HepG2 (cell line): Measurements from ENCODE around the gene FOSB. TPM values are rescaled to one million over a fixed set of nuclear protein-coding genes. Genes with fewer than 3 reads are reported as not detected.

ENCODE experiments used
- ATAC-seq: fragments of 200-7000 bp; cut with Tn5 transposase; 3 replicates; pipeline ENCODE4 v1.9.1; 2020; ENCODE audit warnings: mild to moderate bottlenecking, moderate library complexity
- BruUV-seq: library from RNA; stranded (reverse); fragments of 400-500 nt; replicated peaks from 2 replicates; lab custom pipeline; 2021; lab: Mats Ljungman, UMichigan
- CTCF ChIA-PET: fragments of 300-600 bp; formaldehyde crosslinking; extraction: SDS; loops from one replicate; lab custom pipeline; 2021; ENCODE audit warnings: low total read pairs, inconsistent platforms, low intra/inter-chr PET ratio; lab: Yijun Ruan, JAX
- POLR2A ChIA-PET: fragments of 350-600 bp; sonication (Branson Sonifier 250); formaldehyde crosslinking; loops from one replicate; lab custom pipeline; 2020; ENCODE audit warnings: antibody characterized with exemption, inconsistent platforms; lab: Yijun Ruan, JAX
- DNase-seq: peaks from one replicate; pipeline ENCODE4 v3.0.0-alpha.2; 2015; ENCODE audit warnings: low spot score
- FAIRE-seq: peaks from 3 replicates; lab custom pipeline; 2011; peaks lifted over from hg19 to GRCh38; lab: Jason Lieb, UNC
- H2AFZ ChIP-seq: one replicate; pipeline ENCODE4 v1.6.1; 2011; ENCODE audit warnings: low read length, inconsistent platforms
- H3K27ac ChIP-seq: fragments of 300-600 bp; 3 replicates; pipeline ENCODE4 v1.8.0; 2011; ENCODE audit warnings: mixed run types, mild to moderate bottlenecking, mixed read lengths, low read length, inconsistent platforms; ENCODE audit not compliant: insufficient read depth; ENCODE audit errors: extremely low read length
- H3K27me3 ChIP-seq, 2 experiments: fragments of 200-600 bp in 1 of 2; 2 replicates in 1 of 2; 3 replicates in 1 of 2; pipeline versions ENCODE4 v1.6.0 to v1.8.0; 2011; ENCODE audit warnings: low read length in 2 of 2, mild to moderate bottlenecking in 2 of 2, moderate library complexity in 2 of 2, inconsistent platforms in 1 of 2; ENCODE audit not compliant: insufficient read depth in 2 of 2, control insufficient read depth in 1 of 2
- H3K36me3 ChIP-seq, 2 experiments: fragments of 200-600 bp in 1 of 2; replicated peaks in 1 of 2; 2 replicates in 1 of 2; 3 replicates in 1 of 2; pipeline versions ENCODE4 v1.5.1 to v1.8.0; 2011; ENCODE audit warnings: low read length in 2 of 2, inconsistent platforms in 1 of 2; ENCODE audit not compliant: insufficient read depth in 2 of 2, control insufficient read depth in 1 of 2
- H3K4me1 ChIP-seq: 2 replicates; pipeline ENCODE4 v1.5.1; 2012; ENCODE audit warnings: low read length, inconsistent platforms; ENCODE audit not compliant: insufficient read depth
- H3K4me2 ChIP-seq: 2 replicates; pipeline ENCODE4 v1.6.0; 2011; ENCODE audit warnings: low read depth, low read length, inconsistent platforms
- H3K4me3 ChIP-seq, 3 experiments: fragments of 200-600 bp in 1 of 3; sonication (generic), shearing (Covaris generic) in 1 of 3; replicated peaks in 1 of 3; 2 replicates each; pipeline ENCODE4 v1.5.1; 2011 to 2016; ENCODE audit warnings: low read length in 3 of 3, inconsistent platforms in 2 of 3, low read depth in 2 of 3, mild to moderate bottlenecking in 2 of 3, control low read depth in 1 of 3, mixed read lengths in 1 of 3; ENCODE audit not compliant: insufficient read depth in 1 of 3
- H3K79me2 ChIP-seq: one replicate; pipeline ENCODE4 v1.6.1; 2011; ENCODE audit warnings: low read length, inconsistent platforms; ENCODE audit not compliant: insufficient read depth
- H3K9ac ChIP-seq: 2 replicates; pipeline ENCODE4 v1.6.0; 2011; ENCODE audit warnings: mild to moderate bottlenecking, low read depth, low read length, inconsistent platforms; ENCODE audit not compliant: insufficient read depth
- H3K9me3 ChIP-seq: 2 replicates; pipeline ENCODE4 v1.5.1; 2012; ENCODE audit warnings: mild to moderate bottlenecking, low read length
- H4K20me1 ChIP-seq: 2 replicates; pipeline ENCODE4 v1.6.0; 2011; ENCODE audit warnings: inconsistent platforms, mild to moderate bottlenecking, low read length, moderate library complexity; ENCODE audit not compliant: insufficient read depth
- NFKBIZ ChIP-seq: IDR thresholded peaks from 2 replicates; pipeline ENCODE4 v1.6.1; 2018; ENCODE audit warnings: missing genetic modification reagents, missing compliant biosample characterization
- NR1H2 ChIP-seq: sonication (generic); formaldehyde crosslinking; IDR thresholded peaks from 2 replicates; pipeline ENCODE4 v1.8.1; 2022; ENCODE audit warnings: low read depth, missing genetic modification reagents, borderline replicate concordance
- ONECUT2 ChIP-seq: sonication (generic); formaldehyde crosslinking; IDR thresholded peaks from 2 replicates; pipeline ENCODE4 v1.4.0; 2020; ENCODE audit warnings: missing genetic modification reagents
- SOX13 ChIP-seq, 3 experiments: fragments of 450-650 bp in 1 of 3; sonication (generic) in 1 of 3; formaldehyde crosslinking in 1 of 3; IDR thresholded peaks in 2 of 3; conservative IDR thresholded peaks in 1 of 3; 2 replicates each; pipeline versions ENCODE4 v1.5.0 to v1.6.1; 2016 to 2020; ENCODE audit warnings: antibody characterized with exemption in 1 of 3, mild to moderate bottlenecking in 1 of 3, missing compliant biosample characterization in 1 of 3, missing genetic modification reagents in 1 of 3, moderate library complexity in 1 of 3
- SP4 ChIP-seq: sonication (generic); formaldehyde crosslinking; IDR thresholded peaks from 2 replicates; pipeline ENCODE4 v1.8.1; 2023; ENCODE audit warnings: mild to moderate bottlenecking, missing genetic modification reagents
- ZMYM4 ChIP-seq: sonication (generic); formaldehyde crosslinking; IDR thresholded peaks from 2 replicates; pipeline ENCODE4 v1.8.1; 2023; ENCODE audit warnings: mild to moderate bottlenecking, missing genetic modification reagents
- ZNF672 ChIP-seq: sonication (generic); formaldehyde crosslinking; IDR thresholded peaks from 2 replicates; pipeline ENCODE4 v1.8.1; 2022; ENCODE audit warnings: missing genetic modification reagents
- ZNF761 ChIP-seq: sonication (generic); formaldehyde crosslinking; conservative IDR thresholded peaks from 2 replicates; pipeline ENCODE4 v1.4.0; 2020; ENCODE audit warnings: mild to moderate bottlenecking, missing genetic modification reagents
- WGBS: methylation state at CpG from one replicate; pipeline ENCODE4 v1.1.6; 2017; ENCODE audit warnings: low lambda C conversion rate; 5-methylcytosine and 5-hydroxymethylcytosine counted together
- in situ Hi-C: cut with HindIII; loops from 2 replicates; pipeline ENCODE4 v1.10.0; 2017; ENCODE audit warnings: low pct_unique_long_range_greater_than_20kb; ENCODE audit not compliant: extremely low pct_ligation_motif_present
- intact Hi-C: fragments of 100-400 bp; cut with micrococcal nuclease; formaldehyde crosslinking; loops from one replicate; pipeline ENCODE4 v1.10.0; 2022; ENCODE audit not compliant: unreplicated experiment
- polyA plus RNA-seq, 8 experiments: library from polyadenylated mRNA; depleted of rRNA in 3 of 8; stranded (reverse) in 7 of 8; unstranded in 1 of 8; fragments of >200 nt; fragmentation: Illumina TruSeq in 4 of 8; extraction: Trizol in 4 of 8; gene quantifications; 2 replicates each; pipeline versions ENCODE4 v1.2.1 to v1.2.3, GENCODE V29; 2011 to 2016; ENCODE audit warnings: low read depth in 4 of 8, missing spikeins in 1 of 8, mixed read lengths in 1 of 8; ENCODE audit not compliant: insufficient read depth in 1 of 8
- total RNA-seq, 5 experiments: library from RNA; depleted of rRNA; stranded (reverse); fragments of >200 nt; fragmentation: Illumina TruSeq; extraction: Trizol; gene quantifications; 2 replicates each; pipeline ENCODE4 v1.2.3, GENCODE V29; 2016; ENCODE audit warnings: low read depth in 1 of 5
- TF ChIP-seq, protein P1 (sequence below): sonication (generic); formaldehyde crosslinking; IDR thresholded peaks from 2 replicates; pipeline ENCODE4 v1.5.1; 2020; ENCODE audit warnings: mild to moderate bottlenecking, missing genetic modification reagents, moderate library complexity
- TF ChIP-seq, protein P2 (sequence below): sonication (generic); formaldehyde crosslinking; IDR thresholded peaks from 2 replicates; pipeline ENCODE4 v1.5.1; 2020; ENCODE audit warnings: mild to moderate bottlenecking, missing genetic modification reagents, moderate library complexity
- TF ChIP-seq, protein P3 (sequence below): sonication (generic); formaldehyde crosslinking; IDR thresholded peaks from 2 replicates; pipeline ENCODE4 v1.4.0; 2020; ENCODE audit warnings: low read depth, mild to moderate bottlenecking, missing genetic modification reagents

Gene FOSB
- total and polyA plus RNA-seq, 2 of the 13 experiments (the other 11 are each of a cell fraction or from before 2014, with no cell fraction given) = 2.8 to 6.0 TPM

DNA sequence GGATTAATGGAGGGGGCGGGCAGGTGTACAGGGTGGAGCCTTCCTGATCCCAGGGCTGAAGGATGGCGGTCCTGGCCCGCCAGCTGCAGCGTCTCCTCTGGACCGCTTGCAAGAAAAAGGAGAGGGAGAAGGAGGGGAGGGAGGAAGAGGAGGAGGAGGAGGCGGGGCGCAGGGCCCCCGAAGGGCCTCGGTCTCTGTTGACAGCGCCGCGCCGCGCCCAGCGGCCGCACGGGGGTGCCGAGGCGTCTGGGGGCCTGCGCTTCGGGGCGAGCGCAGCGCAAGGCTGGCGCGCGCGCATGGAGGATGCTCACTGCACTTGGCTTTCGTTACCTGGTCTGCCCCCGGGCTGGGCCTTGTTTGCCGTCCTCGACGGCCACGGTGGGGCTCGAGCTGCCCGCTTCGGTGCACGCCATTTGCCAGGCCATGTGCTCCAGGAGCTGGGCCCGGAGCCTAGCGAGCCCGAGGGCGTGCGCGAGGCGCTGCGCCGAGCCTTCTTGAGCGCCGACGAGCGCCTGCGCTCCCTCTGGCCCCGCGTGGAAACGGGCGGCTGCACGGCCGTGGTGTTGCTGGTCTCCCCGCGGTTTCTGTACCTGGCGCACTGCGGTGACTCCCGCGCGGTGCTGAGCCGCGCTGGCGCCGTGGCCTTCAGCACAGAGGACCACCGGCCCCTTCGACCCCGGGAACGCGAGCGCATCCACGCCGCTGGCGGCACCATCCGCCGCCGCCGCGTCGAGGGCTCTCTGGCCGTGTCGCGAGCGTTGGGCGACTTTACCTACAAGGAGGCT, 30.8 kb downstream of the FOSB start, which contains the start of gene PPM1N (continued):
- TF ChIP-seq, protein P1, sequence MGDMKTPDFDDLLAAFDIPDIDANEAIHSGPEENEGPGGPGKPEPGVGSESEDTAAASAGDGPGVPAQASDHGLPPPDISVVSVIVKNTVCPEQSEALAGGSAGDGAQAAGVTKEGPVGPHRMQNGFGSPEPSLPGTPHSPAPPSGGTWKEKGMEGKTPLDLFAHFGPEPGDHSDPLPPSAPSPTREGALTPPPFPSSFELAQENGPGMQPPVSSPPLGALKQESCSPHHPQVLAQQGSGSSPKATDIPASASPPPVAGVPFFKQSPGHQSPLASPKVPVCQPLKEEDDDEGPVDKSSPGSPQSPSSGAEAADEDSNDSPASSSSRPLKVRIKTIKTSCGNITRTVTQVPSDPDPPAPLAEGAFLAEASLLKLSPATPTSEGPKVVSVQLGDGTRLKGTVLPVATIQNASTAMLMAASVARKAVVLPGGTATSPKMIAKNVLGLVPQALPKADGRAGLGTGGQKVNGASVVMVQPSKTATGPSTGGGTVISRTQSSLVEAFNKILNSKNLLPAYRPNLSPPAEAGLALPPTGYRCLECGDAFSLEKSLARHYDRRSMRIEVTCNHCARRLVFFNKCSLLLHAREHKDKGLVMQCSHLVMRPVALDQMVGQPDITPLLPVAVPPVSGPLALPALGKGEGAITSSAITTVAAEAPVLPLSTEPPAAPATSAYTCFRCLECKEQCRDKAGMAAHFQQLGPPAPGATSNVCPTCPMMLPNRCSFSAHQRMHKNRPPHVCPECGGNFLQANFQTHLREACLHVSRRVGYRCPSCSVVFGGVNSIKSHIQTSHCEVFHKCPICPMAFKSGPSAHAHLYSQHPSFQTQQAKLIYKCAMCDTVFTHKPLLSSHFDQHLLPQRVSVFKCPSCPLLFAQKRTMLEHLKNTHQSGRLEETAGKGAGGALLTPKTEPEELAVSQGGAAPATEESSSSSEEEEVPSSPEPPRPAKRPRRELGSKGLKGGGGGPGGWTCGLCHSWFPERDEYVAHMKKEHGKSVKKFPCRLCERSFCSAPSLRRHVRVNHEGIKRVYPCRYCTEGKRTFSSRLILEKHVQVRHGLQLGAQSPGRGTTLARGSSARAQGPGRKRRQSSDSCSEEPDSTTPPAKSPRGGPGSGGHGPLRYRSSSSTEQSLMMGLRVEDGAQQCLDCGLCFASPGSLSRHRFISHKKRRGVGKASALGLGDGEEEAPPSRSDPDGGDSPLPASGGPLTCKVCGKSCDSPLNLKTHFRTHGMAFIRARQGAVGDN (CRISPR knock-in tag) = peak; percentile 35; the same call in 1 of the 2 replicates

DNA sequence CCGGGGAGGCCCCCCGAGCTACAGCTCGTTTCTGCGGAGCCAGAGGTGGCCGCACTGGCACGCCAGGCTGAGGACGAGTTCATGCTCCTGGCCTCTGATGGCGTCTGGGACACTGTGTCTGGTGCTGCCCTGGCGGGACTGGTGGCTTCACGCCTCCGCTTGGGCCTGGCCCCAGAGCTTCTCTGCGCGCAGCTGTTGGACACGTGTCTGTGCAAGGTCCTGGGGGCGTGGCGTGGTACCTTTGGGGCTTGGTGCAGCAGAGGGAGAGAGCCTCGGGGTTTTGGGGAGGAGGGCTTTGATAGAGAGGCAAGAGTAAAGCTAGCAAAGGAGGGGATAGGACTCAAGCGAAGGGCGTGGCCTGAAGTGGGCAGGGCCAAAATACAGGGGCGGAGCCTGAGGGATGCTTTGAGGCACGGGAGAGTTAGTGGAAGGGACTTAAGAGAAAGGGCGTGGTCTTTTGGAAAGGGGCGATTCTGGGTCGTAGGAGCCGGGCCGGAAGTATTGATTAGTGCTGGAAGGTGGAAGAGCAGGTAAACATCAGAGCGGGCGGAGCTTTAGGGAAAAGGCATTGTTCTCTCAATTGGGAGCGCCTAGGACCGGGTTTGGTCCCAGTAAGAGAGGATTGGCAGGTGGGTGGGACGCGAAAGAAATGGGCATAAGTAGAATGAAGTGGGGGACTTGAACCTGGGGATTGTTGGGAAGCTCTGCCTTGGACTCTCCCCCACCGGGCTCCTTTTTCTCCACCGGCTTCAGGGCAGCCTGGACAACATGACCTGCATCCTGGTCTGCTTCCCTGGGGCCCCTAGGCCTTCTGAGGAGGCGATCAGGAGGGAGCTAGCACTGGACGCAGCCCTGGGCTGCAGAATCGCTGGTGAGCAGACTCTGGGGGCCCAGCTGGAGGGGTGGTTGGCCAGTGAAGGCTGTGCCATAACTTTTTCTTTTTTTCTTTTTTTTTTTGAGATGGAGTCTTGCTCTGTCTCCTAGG, 31.7 kb downstream of the FOSB start:
- no peaks in the 10 kb centered on the region for H3K36me3 ChIP-seq
- no peak overlapping the region for H3K4me3 ChIP-seq
- peaks cover 44% of the 10 kb centered on the region for H3K4me1 ChIP-seq
- 39% methylated on average over 37 of the region's 37 CpGs for WGBS
- no peak overlapping the region for H3K27ac ChIP-seq
- no peaks in the 10 kb centered on the region for H3K9me3 ChIP-seq
- no peaks in the 10 kb centered on the region for H4K20me1 ChIP-seq
- H2AFZ ChIP-seq = no peak overlapping the region
- DNase-seq (no peak), FAIRE-seq (no peak), ATAC-seq (peak; percentile 33)
- ChIA-PET CTCF (no interaction called here), POLR2A (interaction anchor here (0.6 to 1.2 kb wide), 3 partner anchors 9 to 84 kb away, joined by 3 to 4 read pairs (median 3); partner anchors contain the start of gene FOSB)
- H3K27me3 ChIP-seq = no peaks in the 10 kb centered on the region; a peak in 1 of 5 replicates
- intact Hi-C loops = loop anchor here (5.0 kb wide), 1 partner anchor 143 kb away; no protein-coding TSS in a partner anchor
- no peaks in the 10 kb centered on the region for H3K79me2 ChIP-seq
- H3K9ac ChIP-seq = no peak overlapping the region
- peak overlapping the region; percentile 27; the same call in 1 of the 2 replicates for H3K4me2 ChIP-seq
- in situ Hi-C loops = no loop called here
- BruUV-seq = no TSS peak
- no peak for TF ChIP-seq ZNF761 (CRISPR knock-in tag)
- peak; percentile 36; the same call in 1 of the 2 replicates for TF ChIP-seq ONECUT2
- TF ChIP-seq, protein P2, sequence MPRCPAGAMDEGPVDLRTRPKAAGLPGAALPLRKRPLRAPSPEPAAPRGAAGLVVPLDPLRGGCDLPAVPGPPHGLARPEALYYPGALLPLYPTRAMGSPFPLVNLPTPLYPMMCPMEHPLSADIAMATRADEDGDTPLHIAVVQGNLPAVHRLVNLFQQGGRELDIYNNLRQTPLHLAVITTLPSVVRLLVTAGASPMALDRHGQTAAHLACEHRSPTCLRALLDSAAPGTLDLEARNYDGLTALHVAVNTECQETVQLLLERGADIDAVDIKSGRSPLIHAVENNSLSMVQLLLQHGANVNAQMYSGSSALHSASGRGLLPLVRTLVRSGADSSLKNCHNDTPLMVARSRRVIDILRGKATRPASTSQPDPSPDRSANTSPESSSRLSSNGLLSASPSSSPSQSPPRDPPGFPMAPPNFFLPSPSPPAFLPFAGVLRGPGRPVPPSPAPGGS (CRISPR knock-in tag) = 0 out of 2 replicates have a peak, but pooled peaks have one; percentile 37
- 0 out of 2 replicates have a peak, but pooled peaks have one; percentile 52 for TF ChIP-seq NFKBIZ (CRISPR knock-in tag)
- no peak for TF ChIP-seq ZNF672 (CRISPR knock-in tag)
- TF ChIP-seq SP4 (CRISPR knock-in tag) = peak; percentile 46; the same call in 1 of the 2 replicates
- TF ChIP-seq ZMYM4 (CRISPR knock-in tag) = no peak
- no peak for TF ChIP-seq NR1H2 (CRISPR knock-in tag)
- no peak for TF ChIP-seq SOX13 (IDR thresholded peaks at IDR 0.05)
- TF ChIP-seq SOX13 (CRISPR knock-in tag; conservative IDR thresholded peaks at IDR 0.05 in 1 of 2, IDR thresholded peaks at IDR 0.05 in 1 of 2) = peak in 1 of 2 experiments; percentile 23; a peak in 1 of 4 replicates
- TF ChIP-seq, protein P3, sequence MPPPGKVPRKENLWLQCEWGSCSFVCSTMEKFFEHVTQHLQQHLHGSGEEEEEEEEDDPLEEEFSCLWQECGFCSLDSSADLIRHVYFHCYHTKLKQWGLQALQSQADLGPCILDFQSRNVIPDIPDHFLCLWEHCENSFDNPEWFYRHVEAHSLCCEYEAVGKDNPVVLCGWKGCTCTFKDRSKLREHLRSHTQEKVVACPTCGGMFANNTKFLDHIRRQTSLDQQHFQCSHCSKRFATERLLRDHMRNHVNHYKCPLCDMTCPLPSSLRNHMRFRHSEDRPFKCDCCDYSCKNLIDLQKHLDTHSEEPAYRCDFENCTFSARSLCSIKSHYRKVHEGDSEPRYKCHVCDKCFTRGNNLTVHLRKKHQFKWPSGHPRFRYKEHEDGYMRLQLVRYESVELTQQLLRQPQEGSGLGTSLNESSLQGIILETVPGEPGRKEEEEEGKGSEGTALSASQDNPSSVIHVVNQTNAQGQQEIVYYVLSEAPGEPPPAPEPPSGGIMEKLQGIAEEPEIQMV = peak; percentile 38; the same call in 1 of the 2 replicates
